ENCODE data around the gene GALNT7.

Gene GALNT7

GRCh38 chr4:173270312-173271027, 101.9 kb downstream of the GALNT7 start:
- DNase-seq = no peak

GRCh38 chr4:173272314-173272713, 103.7 kb downstream of the GALNT7 start:
- DNase-seq = no peak

GRCh38 chr4:173272996-173273395, 104.4 kb downstream of the GALNT7 start:
- DNase-seq = no peak

- DNase-seq = no peak
These were observed 105.3 kb downstream of the GALNT7 start for GRCh38 chr4:173273941-173274340.

GRCh38 chr4:173274744-173275143, 106.1 kb downstream of the GALNT7 start:
- no peak for DNase-seq

GRCh38 chr4:173275150-173275549, 106.5 kb downstream of the GALNT7 start:
- no peak for DNase-seq

GRCh38 chr4:173277340-173277739, 108.7 kb downstream of the GALNT7 start:
- DNase-seq = no peak

GRCh38 chr4:173280998-173281397, 112.4 kb downstream of the GALNT7 start:
- DNase-seq = no peak

GRCh38 chr4:173281406-173282255, 113.0 kb downstream of the GALNT7 start:
- DNase-seq = no peak

- DNase-seq = no peak
These were observed 113.6 kb downstream of the GALNT7 start for GRCh38 chr4:173282256-173282562.

- no peak for DNase-seq
These were observed 114.0 kb downstream of the GALNT7 start for GRCh38 chr4:173282626-173283025.

- no peak for DNase-seq
These were observed 115.9 kb downstream of the GALNT7 start for GRCh38 chr4:173284463-173284862.

GRCh38 chr4:173287486-173287885, 118.9 kb downstream of the GALNT7 start:
- DNase-seq = no peak

GRCh38 chr4:173288296-173288695, 119.7 kb downstream of the GALNT7 start:
- DNase-seq = peak; percentile 61

GRCh38 chr4:173288698-173289352, 120.2 kb downstream of the GALNT7 start:
- DNase-seq = no peak

GRCh38 chr4:173289353-173289727, 120.7 kb downstream of the GALNT7 start:
- no peak for DNase-seq

GRCh38 chr4:173291899-173292298, 123.3 kb downstream of the GALNT7 start:
- DNase-seq = no peak

GRCh38 chr4:173293663-173294062, 125.1 kb downstream of the GALNT7 start:
- DNase-seq = no peak

GRCh38 chr4:173294444-173294843, 125.8 kb downstream of the GALNT7 start:
- no peak for DNase-seq

- DNase-seq = peak; percentile 49
These were observed 133.0 kb downstream of the GALNT7 start for GRCh38 chr4:173301518-173302201.

- DNase-seq = no peak
These were observed 139.2 kb downstream of the GALNT7 start for GRCh38 chr4:173307778-173308177.

- no peak for DNase-seq
These were observed 142.8 kb downstream of the GALNT7 start for GRCh38 chr4:173311368-173311767.

- DNase-seq = no peak
These were observed 146.1 kb downstream of the GALNT7 start for GRCh38 chr4:173314715-173315114.

All from DMS53 (cell line).